OCI-LY1 (cell line): ENCODE measurements around the gene EPHA8.

Experiments used
- EZH2 ChIP-seq: fragments of 200-600 bp; sonication (generic), shearing (Covaris generic); IDR thresholded peaks from 2 replicates; pipeline ENCODE4 v1.8.0; 2017; ENCODE audit warnings: borderline replicate concordance, mixed run types, mild to moderate bottlenecking, antibody characterized with exemption, low read length, moderate library complexity, mixed read lengths
- TF ChIP-seq, protein P1 (sequence below): fragments of 200-600 bp; sonication (generic), shearing (Covaris generic); IDR thresholded peaks from 2 replicates; pipeline ENCODE4 v1.5.1; 2017; ENCODE audit warnings: mild to moderate bottlenecking, antibody characterized with exemption, low read length, moderate library complexity, mixed read lengths

GRCh38 chr1:22636927-22637326, 73.6 kb downstream of the EPHA8 start:
- TF ChIP-seq, protein P1, sequence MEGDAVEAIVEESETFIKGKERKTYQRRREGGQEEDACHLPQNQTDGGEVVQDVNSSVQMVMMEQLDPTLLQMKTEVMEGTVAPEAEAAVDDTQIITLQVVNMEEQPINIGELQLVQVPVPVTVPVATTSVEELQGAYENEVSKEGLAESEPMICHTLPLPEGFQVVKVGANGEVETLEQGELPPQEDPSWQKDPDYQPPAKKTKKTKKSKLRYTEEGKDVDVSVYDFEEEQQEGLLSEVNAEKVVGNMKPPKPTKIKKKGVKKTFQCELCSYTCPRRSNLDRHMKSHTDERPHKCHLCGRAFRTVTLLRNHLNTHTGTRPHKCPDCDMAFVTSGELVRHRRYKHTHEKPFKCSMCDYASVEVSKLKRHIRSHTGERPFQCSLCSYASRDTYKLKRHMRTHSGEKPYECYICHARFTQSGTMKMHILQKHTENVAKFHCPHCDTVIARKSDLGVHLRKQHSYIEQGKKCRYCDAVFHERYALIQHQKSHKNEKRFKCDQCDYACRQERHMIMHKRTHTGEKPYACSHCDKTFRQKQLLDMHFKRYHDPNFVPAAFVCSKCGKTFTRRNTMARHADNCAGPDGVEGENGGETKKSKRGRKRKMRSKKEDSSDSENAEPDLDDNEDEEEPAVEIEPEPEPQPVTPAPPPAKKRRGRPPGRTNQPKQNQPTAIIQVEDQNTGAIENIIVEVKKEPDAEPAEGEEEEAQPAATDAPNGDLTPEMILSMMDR, result no peak
- no peak for TF ChIP-seq EZH2
